GM21576 (cell line): ENCODE measurements around the gene GTF2E1.
A peak's percentile ranks its signal among the peaks of the same experiment; 100 is the strongest.
"Not testable (repeated sequence)": the region's sequence is repeated elsewhere in the genome, so short reads cannot be mapped to it uniquely, and the experiment has no call there.

Experiments
- ATAC-seq: cut with Tn5 transposase; IDR thresholded peaks from one replicate; pipeline ENCODE4 v1.9.1; 2021; ENCODE audit warnings: mild to moderate bottlenecking, moderate library complexity; ENCODE audit not compliant: unreplicated experiment

Gene GTF2E1

GRCh38 chr3:120742198-120742848, at the start of gene GTF2E1, which contains the start of gene RABL3:
TSS of gene GTF2E1 (plus strand) at chr3:120742744. CDS start at chr3:120750553, 7,809 bp downstream.
TSS of gene RABL3 (minus strand) at chr3:120742516. CDS start at chr3:120742507, 9 bp downstream.
- peak; percentile 99 for ATAC-seq

DNA sequence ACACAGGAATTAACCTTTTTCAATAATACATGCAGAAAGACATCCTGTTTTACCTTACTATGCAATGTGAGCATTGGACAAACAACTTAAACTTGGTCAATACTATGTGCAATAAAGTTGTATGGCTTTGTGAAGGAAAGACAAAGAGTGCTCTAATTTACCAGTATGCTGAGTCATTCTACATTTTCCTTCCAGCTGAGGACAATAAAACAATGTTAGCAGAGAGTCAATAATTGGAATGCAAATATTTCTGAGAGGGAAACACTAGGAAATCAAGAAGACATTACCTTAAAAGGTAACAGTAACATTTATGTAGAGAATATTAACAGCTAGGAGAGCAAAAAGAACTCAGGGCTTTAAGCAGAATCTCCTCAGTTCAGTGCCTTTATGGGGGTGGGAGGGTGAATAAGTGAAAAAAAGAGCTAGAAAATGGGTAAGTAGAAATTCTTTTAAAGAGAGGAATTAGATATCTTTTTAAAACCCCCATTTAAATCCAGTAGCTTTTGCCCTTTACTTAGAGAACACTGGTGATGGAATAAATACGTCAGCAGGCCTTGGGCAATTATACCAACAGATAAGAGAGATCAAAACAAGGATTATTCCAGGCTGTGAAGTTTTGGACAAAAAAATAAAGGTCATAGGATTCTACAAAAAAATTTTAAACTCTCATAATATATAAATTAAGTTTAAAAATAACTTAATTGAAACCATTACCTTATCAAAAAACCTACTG, 48.9 kb upstream of the GTF2E1 start:
- no peak for ATAC-seq

GRCh38 chr3:120699333-120699732, 43.2 kb upstream of the GTF2E1 start:
- ATAC-seq = no peak

- ATAC-seq = no peak
Measured at GRCh38 chr3:120705884-120706582, 36.5 kb upstream of the GTF2E1 start.

DNA sequence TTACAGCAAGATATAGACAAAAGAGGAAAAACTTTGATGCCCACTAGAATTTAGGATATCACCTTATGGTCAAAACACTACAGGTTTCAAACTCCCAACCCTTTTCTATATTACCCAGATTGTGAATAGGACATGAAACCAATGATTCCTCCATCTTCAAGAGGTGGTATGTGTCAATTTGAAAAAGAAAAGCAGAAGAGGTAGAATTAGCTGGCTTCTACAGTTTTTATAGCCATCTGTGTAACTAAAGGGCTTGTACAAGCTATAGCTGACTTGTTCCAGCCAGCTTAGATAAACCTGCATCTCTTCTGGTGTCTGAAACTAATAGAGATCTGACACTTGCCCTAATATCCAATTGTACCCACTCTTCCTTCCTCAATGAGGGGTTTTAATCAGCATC, 35.6 kb upstream of the GTF2E1 start:
- no peak for ATAC-seq

GRCh38 chr3:120708408-120708807, 34.1 kb upstream of the GTF2E1 start:
- peak; percentile 91 for ATAC-seq

DNA sequence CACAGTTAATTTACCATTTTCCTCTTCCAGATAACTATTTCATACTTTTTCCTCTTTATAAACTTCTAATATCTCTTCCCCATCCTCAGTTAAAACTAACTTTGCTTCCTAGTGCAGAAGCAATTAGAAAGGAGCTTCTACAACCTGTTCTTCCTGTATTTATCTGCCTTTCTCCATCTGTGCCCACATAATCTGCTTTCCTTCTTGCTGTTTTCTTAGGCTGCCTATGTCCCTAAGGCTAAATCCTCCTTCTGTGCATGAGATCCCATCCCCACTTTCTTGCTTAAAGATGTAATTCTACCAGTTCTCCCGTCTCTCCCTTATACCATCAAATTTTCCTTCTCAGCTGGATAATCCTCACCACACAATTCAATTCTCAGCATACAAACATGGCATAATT, 32.2 kb upstream of the GTF2E1 start:
- ATAC-seq = no peak

DNA sequence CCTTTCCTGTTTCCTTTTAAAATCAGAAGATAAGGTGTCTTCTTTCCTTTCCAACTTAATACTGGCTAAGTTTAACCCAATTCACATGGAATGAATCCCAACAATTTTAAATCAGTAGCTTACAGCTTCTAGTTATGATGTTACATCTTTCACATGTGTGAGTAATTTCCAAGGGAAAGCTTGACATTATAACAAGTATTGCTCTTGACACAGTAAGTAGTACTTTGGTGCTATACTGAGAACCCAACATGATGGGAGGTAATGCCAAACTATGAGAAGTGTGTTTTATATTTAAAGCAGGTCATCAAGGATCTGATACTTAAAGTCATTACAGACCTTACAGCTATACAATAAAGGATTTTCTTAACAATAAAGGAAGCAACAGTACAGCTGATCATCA, 29.3 kb upstream of the GTF2E1 start:
- ATAC-seq = no peak

DNA sequence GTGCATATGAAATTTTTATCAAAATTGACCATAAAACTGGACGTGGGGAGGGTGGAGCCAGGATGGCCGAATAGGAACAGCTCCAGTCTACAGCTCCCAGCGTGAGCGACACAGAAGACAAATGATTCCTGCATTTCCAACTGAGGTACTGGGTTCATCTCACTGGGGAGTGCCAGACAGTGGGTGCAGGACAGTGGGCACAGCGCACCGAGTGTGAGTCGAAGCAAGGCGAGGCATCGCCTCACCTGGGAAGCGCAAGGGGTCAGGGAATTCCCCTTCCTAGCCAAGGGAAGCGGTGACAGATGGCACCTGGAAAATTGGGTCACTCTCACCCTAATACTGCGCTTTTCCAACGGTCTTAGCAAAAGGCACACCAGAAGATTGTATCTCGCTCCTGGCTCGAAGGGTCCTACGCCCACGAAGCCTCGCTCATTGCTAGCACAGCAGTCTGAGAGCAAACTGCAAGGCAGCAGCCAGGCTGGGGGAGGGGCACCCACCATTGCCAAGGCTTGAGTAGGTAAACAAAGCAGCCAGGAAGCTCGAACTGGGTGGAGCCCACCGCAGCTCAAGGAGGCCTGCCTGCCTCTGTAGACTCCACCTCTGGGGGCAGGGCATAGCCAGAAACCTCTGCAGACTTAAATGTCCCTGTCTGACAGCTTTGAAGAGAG, 23.2 kb upstream of the GTF2E1 start:
- ATAC-seq = not testable (repeated sequence)

DNA sequence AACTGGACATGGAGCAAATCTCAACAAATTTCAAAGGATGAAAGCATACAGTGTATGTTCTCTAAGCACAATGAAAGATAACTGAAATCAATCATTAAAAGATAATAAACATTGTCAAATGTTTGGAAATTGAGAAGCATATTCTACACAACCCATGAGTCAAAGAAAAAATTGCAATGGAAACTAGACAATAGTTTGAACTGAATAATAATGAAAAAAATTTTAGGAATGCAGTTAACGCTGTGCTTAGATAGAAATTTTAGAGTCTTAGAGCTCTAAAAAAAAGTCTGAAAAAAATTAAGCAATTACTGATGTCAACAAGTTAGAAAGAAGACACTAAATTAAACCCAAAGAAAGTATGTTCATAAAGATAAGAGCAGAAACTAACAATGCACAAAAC, 15.8 kb upstream of the GTF2E1 start:
- no peak for ATAC-seq

GRCh38 chr3:120730576-120731542, 11.7 kb upstream of the GTF2E1 start:
- no peak for ATAC-seq

- not testable (repeated sequence) for ATAC-seq
Measured at GRCh38 chr3:120738006-120738405, 4.5 kb upstream of the GTF2E1 start.

DNA sequence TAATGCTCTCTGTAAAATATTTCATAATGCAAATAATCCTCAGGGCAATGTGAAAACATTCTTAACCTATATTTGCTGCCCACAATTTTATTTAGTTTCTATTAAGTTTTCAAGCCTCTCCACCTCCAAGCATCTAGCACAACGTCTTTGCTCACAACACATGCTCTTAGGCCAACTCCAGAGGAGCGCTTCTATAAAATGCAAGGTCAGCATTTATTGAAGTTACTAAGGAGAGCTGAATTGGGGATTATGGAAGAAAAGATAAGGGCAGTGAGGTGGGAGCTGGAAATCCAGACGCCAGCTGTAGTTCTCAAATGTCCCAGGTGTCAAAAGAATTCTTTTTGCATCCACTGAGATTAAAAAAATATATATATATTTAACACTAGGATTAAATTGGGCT, 1.2 kb upstream of the GTF2E1 start:
- no peak for ATAC-seq

- ATAC-seq = peak; percentile 10
Measured at GRCh38 chr3:120741837-120742197, 727 bp upstream of the GTF2E1 start.

- peak; percentile 15 for ATAC-seq
Measured at GRCh38 chr3:120742849-120743365, 363 bp downstream of the GTF2E1 start.

DNA sequence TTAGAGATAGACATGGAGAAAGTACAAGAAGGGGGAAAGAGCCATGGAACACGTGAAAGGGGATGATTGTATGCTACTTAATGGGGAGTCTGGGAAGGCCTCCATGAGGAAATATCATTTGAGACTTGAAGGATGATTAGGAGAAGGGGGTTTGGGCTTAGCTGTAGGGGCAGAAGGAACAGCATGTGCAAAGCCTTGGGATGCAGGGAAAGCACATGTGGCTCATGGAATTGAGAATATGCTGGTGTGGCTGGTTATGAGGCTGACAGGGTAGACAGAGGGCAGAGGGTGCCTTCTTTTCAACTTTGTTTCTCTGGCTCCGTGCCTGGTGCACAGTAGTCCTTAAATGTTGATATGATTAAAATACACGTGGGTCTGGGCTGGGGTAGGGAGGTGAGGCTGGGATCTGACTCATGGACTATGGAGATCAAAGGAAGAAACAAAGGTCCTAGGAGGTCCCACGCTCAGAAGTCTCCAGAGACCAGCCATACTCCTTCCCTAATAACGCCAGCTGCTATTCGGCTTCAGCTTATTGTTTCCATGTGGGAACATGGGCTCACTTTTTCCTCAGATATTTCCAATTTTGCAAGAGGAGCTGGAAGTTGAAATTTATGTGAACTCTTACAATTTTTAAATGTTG, 1.1 kb downstream of the GTF2E1 start:
- no peak for ATAC-seq

- ATAC-seq = no peak
Measured at GRCh38 chr3:120745466-120745865, 2.9 kb downstream of the GTF2E1 start.

DNA sequence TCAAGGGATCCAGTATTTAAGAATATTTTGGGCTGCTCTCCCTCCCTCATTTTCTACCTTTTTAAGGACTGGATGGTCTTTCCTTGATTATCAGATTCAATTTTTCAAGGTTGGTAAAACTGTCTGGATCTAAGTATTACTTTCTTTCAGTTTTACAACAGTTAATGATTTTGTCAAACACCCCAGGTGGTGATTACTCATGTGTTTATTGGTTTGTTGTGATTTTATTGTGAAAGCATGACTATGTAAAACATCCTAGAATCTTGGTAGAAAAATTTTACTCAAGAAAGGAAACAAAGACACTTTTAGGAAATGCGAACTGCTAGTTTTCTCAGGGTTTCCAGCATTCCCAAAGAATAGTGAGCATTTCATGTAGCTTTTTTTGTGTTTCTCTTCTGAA, 7.3 kb downstream of the GTF2E1 start:
- ATAC-seq = no peak

- ATAC-seq = no peak
Measured at GRCh38 chr3:120752230-120752629, 9.7 kb downstream of the GTF2E1 start.
